NCI-H1048 (cell line): ENCODE results near the gene WDR48.

Experiments
- DNase-seq: peaks from one replicate; lab custom pipeline; 2025; lab: John Stamatoyannopoulos, UW

The WDR48 gene

DNA sequence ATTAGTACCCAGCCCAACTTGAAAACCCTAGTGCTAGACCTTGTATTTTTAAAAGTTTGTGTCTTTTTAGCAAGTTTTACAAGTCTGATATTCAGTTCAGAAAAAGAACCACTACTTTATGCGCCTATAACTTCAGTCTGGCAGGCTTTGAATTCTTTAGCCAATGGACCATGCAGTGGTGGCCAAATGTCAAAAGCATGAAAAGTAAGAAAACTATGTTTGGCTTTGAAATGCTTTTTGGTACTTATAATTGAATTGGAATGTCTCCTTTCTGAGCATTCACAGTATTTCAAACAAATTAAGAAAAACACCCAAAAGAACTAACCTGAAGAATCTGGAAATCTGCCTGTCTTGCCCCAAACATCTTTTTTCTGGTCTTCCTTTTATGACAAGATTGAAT, 12.8 kb downstream of the WDR48 start:
- no peak for DNase-seq

DNA sequence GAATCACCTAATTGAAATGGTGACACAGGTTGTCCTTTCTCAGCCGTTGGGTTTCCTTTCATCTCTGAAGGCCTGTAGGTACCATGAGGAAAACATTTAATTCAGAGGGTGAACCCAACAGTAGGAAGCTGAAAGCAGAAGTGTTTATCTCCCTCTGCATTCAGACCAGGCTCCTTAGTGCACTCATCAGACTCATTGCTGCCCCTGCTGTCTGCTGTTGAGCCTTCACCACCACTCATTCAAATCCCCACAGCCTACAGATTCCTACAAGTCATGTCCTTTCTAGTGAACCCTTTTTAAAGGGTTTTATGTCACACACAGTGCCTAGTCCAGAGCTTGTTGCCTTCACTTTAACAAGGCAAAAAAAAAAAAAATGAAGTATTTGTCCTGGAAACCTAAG, 13.4 kb downstream of the WDR48 start:
- no peak for DNase-seq

DNA sequence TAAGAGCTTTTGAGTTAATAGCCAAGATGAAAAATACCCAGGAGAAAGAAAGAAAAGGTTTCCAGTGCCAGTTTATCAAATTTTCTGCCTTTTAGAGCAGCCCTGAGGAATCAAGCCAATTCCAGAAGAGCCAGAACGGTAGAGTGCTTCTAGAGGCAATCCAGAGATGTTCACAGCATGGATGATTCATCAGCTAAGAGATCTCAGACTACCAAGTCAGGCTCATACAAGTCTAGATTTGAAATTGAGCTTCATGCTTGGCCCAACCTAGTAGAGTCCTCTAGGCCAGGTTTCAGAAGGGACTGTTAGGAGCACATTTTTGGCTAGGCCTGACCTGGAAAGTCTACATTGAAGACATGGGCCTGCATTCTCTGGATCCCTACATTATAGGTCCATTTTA, 15.5 kb downstream of the WDR48 start:
- no peak for DNase-seq

DNA sequence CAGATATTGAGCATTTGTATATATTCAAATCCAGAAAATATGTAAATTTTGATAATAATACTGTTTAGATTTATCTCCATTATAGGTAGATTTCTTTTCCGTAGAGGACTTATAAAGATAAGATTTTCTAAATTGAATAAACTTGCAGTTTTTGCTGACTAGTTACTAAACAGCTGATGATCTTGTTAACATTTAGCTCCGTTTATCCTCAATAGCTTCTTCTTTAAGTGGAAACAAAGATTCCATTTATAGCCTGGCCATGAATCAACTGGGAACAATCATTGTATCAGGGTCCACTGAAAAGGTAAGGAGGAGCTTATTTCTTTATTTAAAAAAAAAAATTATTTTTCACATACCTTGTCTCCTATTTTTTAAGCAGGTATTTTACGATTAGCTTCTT, 16.7 kb downstream of the WDR48 start:
- no peak for DNase-seq

DNA sequence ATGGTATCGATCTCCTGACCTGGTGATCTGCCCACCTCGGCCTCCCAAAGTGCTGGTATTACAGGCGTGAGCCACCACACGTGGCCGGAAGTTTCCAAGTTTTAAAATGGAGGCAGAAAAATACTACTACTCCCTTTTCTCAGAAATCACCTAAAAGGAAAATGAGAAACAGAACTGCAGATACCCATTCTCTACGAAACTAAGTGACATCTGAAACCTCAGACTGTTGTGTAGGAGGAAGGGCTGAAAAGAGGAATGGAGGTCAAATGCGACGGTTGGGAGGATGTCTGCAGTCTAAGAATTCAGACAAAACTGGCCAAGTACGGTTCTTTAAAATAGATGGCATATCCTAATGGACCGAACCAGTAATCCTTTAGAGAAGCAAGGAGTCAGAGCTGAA, 24.1 kb downstream of the WDR48 start:
- DNase-seq: no peak

DNA sequence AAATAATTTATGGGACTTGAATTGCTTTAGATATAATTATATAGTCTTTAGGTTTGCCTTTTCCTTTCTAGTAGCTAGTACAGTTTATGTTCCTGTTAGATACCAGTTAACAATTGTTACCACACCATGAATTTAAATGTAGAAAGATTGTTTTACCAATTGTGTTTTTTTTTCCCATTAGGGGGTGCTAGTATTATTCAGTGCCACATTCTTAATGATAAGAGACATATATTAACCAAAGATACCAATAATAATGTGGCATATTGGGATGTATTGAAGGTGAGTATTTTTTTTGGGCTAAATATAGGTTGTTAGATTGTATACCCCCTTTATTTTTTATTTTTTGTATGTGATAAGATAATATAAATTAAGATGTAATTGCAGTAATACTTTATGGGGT, 27.7 kb downstream of the WDR48 start:
- DNase-seq: no peak

DNA sequence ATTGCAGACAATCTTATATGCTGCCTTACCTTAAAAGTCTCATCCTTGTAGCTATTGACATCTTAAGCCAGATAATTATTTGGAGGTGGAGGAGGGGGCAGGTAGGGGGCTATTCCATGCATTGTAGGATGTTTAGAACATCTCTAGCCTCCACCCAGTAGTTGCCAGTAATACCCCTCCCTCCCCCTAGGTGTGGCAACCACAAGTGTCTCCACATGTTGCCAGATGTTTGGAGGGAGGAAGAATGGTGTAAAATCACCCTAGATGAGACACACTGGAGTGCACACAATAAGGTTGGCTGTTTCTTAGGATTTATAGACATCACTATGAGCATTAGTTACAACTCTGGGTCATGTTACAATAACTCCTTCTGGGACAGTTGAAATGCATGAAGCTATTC, 28.2 kb downstream of the WDR48 start:
- DNase-seq: no peak

DNA sequence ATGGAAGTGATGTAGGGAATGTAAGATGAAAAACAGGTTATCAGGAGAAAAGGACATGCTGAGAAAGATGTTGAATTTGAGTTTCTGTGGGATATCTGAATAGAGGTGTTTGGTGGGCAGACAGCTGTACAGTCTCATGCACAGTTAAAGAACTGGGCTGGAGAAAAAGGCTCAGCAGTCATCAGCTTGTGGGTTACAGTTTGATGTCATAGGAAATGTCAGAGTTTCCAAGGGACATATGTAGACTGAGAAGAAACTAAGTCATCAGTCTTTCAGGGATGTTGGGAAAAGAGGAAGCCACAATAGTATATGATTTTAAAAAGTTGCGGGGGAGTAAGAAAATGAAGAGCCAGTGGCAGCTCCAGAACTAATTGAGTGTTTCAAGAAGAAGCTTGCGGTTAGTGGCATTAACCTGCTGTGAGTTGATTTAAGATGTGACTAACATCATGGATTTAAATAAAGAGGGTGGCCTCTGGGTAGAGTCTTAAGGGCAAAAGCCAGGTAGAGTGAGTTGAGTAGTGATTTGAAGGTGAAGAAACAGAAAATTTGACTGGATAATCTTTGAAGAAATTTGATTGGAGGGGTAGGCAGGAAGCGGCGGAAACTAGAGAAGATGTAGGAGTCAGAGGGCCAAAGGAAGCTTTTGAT, 31.0 kb downstream of the WDR48 start:
- no peak for DNase-seq

DNA sequence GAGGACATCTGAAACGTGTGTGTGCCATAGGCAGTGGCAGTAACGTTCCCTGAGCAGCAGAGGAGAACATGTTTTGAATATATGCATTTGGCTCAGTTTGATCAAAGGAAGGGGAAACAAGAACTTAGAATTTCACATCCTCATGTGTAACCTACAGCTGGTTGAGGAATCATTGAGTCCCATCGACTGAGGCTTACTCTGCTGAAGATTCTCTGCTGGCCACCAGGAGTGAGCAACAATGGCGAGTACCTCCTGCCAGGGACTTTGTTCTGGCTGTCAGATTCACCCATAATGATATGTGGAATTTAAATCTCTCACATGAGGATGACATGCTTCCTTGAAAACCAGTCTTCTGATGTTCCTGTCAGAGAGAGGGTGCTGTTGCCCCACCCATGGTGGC, 34.3 kb downstream of the WDR48 start:
- no peak for DNase-seq

DNA sequence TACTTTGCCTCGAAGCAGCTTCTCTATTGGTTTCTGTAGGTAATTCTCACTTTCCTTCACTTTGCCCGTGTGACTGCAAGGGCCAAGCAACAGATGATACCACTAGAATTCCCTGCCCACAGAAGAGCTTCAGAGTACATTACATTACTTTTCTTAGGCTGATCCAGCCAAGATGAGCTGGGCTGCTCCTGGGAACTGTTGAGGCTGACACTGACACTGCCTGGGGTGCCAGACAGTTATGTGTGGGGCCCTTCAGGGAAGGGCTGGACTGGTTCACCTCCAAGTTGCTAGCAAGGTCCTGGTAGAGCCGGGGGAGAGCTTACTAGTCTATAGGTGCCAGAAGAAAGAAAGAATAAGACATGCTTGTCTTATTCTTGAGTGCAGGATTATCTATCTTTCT, 36.6 kb downstream of the WDR48 start:
- no peak for DNase-seq

DNA sequence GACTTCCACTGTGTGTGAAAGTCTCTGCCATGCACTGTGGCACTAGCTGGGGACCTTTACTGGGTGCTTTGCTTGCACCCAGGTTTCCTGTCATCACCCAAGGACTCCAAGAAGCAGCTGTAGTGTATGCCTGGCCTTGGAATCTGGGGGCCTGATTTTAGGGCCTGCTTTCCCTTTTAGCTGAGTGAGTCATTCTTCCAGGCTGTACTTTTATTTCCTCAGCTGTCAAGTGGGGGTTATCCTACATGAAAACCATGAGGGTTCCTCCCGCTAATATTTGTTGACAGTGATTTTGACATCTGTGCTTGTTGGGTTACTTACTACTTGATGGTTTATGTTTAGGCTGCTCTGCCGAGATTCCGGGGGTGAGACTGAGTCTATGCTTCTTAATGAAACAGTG, 37.1 kb downstream of the WDR48 start:
- DNase-seq: no peak

DNA sequence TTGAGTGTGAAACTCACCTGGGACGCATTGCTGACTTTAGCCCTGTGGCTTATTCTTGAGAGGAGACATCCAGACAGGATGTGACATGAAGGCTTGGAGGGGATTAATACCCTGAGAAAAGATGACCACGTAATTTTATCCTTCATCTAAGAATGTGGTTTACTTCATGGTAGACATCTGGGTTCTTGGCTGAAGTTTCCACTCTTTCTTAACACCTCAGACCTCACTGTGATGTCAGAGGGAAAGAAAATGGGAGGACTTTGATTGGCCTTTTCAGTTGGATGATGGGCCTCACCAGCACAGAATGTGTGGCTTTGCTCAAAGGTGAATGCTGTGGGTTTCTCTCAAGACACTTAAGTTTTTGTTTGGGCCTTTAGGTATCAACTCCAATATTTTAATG, 39.1 kb downstream of the WDR48 start:
- DNase-seq: no peak

DNA sequence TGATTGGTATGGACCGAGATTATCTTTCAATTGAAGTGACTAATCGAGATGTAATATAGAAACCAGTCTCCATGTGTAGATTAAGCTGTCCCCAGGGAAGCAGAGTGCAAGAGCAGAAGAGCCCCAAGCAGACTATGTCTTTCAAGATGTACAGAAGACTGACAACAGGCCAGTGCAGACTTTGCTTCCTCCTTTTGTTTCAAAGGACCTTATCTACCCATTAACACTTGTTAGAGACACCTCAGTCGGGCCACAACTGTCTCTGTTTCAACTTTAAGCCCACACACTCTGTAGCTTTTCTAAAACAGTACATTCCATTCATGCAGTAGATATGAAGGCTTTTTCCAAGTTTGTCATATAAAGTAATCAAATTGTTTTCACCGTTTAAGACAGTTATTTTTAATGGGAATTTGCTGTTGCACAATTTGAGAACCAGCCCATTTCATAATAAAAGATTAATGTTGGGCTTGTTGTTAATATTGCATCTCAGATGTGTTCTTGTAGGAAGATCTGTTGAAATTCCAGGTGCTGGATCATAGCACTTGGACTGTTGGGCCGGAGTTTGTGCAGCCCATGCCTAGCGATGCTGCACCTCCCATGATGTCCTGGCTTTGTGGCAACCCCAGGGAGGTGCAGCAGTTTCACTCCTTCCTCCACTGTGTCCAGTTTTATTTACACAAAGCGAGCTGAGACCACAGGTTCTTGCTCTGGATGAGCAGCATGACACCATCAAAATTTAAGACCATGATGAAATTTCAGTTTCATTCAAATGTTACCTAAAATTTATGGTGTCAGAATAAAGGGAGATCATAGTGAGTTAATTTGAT, 43.2 kb downstream of the WDR48 start:
- DNase-seq: no peak

DNA sequence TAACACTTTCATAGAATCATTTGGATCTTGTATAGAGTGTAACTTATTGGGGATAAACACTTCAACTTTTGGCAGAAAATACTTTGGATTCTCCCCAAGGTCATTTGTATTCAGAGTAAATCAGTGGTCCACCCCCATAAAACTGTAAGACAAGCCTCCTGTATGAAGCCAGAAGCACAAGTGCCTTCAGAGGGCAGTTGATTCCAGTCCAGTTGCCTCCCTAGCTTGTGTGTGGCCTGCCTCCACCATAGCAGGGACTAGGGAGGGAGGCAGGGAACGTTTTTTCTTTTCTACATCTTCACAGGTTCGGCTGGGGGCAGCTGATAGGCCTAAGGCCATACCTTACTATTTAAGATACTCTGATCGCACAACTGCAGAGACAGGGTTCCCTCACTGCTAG, 44.0 kb downstream of the WDR48 start:
- no peak for DNase-seq

DNA sequence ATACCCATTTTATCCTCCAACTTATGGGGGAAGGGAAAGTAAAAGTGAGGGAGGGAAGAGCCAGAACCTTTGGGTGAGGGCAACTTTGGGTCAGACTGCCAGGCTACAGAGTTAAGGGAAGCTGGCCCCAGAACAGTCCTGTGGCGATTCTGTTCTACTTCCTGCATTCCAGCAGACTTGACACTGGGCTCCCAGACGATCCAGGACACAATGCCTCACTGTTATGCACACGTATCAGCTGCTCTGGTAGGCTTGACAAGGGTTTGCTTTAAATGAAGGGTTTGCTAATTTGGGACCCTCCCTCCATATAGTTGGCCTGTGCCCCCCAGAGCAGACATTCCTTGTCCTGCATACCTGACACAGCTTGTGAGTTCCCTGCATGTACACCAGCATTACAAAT, 45.0 kb downstream of the WDR48 start:
- no peak for DNase-seq

DNA sequence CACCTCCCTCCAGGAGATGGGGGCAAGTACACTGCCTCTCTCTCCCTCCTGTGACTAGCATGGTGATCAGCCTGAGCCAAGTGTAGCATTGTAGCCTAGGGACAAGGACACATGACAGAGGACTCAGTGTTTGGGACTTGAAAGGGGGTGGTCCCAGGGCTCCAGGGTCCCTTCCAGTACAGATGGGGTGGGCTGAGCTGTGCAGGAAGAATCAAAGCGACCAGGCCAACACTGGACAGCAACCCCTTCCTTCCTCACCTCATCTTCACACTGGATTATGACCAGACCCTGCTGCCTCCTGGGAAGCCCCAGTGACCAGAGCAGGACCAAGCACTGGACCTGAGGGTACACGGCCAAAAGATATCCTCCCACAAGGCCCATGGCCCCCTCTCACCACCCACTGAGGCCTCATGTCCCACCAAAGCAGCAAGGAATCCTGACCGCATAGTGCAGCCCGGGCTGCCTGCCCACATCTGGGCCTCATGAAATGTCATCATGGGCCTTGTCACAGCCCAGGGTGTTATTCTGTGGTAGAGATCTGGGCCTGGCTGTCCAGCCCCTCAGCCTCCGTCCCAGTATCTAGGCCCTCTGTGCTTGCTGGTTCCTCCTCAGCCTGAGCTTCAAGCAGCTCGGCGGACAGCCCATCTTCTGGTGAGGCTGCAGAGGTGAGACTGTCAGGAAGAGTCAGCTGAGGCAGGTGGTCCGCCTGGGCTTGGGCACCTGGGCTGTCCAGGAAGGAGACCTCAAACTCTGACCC, 46.1 kb downstream of the WDR48 start:
- DNase-seq: no peak

DNA sequence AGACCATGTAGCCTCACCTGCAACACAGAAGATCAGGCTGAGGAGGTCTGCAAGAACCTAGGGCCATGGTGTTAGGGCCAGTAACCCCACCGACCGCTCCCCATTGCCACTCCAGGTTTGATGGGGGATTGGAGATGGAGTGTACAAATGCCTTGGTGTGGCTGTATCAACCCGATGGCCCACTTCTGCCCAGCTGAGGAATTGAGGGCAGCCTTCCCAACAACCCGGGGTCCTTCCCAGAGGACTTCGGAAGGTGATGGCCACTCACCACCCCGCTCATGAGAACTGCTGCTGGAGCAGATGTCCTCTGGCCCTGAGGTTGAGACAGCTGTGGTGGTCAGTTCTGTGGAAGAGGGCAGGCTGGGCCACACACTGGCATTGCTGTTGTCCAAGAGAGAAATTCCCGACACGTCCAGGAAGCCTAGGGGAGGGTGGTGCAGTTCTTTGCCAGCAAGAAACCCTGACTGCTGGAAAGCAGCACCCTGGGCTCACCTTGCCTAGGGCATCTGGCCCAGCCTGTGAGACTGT, 46.7 kb downstream of the WDR48 start:
- DNase-seq: no peak

DNA sequence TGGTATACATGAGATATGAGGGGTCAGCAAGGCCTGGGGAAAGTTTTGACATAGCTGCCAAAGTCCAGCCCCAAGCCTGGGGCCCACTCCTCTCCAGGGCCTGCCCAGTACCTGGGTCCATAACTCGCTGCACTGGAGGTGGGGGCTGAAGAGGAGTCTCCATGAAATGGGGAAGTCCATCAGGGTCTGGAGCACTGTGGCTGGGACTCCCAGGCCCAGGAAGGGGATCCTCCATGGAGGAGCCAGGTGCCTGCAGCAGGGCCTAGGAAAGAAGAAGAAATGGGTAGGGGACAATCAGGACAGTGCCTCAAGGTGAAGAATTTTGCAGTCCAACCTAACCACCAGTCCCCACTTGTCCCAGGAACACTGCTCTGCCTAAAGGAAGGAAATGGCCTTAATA, 47.4 kb downstream of the WDR48 start:
- no peak for DNase-seq

DNA sequence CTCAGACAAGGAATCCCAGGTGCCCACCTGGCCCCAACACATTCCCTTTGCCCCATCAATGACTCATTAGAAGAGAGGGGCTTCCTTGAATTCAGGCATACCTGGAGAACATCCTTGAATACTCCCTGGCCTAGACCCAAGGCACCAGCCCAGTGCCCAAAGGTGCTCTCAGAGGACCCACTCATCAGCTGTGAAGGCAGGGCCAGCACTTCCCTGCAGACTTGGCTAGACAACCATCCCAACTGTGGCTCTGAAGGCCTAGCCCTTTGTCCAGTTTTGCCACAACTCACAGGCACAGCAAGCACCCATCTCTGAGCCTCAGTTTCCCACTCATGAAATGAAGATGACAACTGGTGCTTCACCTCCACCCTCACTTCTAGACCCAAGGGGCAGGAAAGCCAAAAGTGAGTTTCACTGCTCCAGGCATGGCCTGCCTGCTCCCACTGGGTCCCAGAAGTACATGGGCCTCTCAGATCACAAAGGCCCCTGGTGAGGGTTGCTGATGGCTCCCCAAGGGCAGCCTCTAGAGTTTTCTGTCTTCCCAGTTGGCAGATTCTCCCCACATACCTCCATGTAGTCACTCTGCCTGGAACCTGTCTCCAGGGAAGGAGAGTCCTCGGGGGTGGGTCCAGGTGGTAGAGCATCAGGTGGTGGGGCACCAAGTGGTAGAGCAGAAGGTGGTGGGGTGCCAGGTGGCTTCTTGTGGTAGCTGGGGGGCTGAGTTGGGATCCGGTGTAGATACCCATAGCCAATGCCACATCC, 48.1 kb downstream of the WDR48 start:
- DNase-seq: no peak

DNA sequence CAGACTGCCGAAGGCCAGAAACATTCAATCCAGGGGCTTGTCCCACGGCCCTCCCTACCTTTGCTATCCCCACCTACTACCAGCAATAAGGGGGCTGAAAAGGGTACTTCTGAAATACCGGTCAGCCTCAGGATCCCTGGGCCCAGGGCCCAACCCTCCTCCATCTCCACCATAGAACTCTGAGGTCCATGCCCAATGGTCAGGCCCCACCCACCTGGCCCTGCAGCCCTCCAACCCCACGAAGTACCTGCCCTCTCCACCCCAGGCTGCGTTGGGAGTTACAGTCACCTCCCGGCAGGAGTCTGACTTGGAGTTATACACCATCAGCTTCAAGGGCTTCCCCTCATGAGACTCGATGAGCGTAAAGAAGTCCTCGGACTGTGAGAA, 48.7 kb downstream of the WDR48 start:
- DNase-seq: no peak

DNA sequence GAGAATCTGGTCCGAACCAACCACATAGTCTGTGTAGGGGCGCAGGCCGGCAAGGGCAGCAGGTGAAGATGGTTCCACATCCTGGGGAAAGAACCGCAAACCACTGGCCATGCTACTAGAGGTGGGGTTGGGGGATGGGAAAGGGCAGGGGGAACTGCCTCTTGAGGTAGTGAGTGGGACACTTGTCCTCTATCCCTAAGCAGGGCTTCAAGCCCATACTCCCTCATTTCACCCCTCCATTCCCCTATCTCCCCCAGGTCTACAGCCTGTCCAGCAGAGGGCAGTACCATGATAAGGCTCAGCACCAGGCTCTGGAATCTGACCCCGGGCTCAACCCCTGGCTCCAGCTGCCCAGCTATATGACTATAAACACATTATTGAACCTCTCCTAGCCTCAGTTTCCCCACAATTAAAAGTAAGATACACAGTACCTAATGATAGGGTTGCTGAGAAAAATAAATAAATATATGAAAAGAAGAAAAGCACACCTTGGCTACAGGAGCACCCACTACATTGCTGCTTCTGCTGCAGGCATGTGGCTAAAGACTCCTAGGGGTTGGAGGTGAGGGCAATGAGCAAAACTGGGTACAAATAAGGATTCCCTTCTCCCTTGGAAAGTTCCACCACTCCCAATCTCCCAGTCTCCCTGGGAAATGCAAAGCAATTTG, 49.3 kb downstream of the WDR48 start:
- DNase-seq: no peak
